Endothelial cell of umbilical vein (primary cell): ENCODE data around the gene ZNF283.
"Not testable (repeated sequence)": the region's sequence is repeated elsewhere in the genome, so short reads cannot be mapped to it uniquely, and the experiment has no call there.

Source experiments
- CTCF ChIP-seq, 2 donors: IDR thresholded peaks; 1 replicate in 1 of 2; 2 replicates in 1 of 2; pipeline ENCODE4 v1.5.1; 2011; ENCODE audit warnings: low read length in 2 of 2, mild to moderate bottlenecking in 2 of 2, moderate library complexity in 2 of 2, control low read depth in 1 of 2, inconsistent platforms in 1 of 2, low read depth in 1 of 2; ENCODE audit not compliant: insufficient read depth in 1 of 2; ENCODE audit errors: extremely low read depth in 1 of 2
- POLR2A ChIP-seq: IDR thresholded peaks from 2 replicates; pipeline ENCODE4 v1.6.1; 2012; ENCODE audit warnings: low read depth, mild to moderate bottlenecking, control low read depth, low read length

GRCh38 chr19:43823856-43824255 lies 3.3 kb upstream of the ZNF283 start:
- TF ChIP-seq POLR2A; CTCF (IDR thresholded peaks at IDR 0.05; ENCODE audit: extremely low read depth in 1 of 2, insufficient read depth in 1 of 2, low read depth in 1 of 2, low read length in 2 of 2): not testable (repeated sequence)
